HFFc6 (cell line): Measurements from ENCODE around the gene ALDH1L1. TPM values are rescaled to one million over a fixed set of nuclear protein-coding genes. Genes with fewer than 3 reads are reported as not detected.
A peak's percentile ranks its signal among the peaks of the same experiment; 100 is the strongest.

Experiments used
- DNase-seq: peaks from one replicate; pipeline ENCODE4 v3.0.0-alpha.2; 2018
- H3K27ac Mint-ChIP-seq: 2 replicates; pipeline ENCODE4 v1.8.0; 2020; ENCODE audit warnings: mild to moderate bottlenecking, mixed read lengths
- H3K27me3 Mint-ChIP-seq: 2 replicates; pipeline ENCODE4 v1.8.0; 2021; ENCODE audit warnings: mild to moderate bottlenecking, moderate library complexity, mixed read lengths; ENCODE audit not compliant: insufficient read depth
- H3K36me3 Mint-ChIP-seq: 2 replicates; pipeline ENCODE4 v1.8.0; 2021; ENCODE audit warnings: low read depth, mixed read lengths
- H3K4me1 Mint-ChIP-seq: 2 replicates; pipeline ENCODE4 v1.8.0; 2020; ENCODE audit warnings: low read depth, mixed read lengths
- H3K4me3 Mint-ChIP-seq: 2 replicates; pipeline ENCODE4 v1.8.0; 2020; ENCODE audit warnings: mild to moderate bottlenecking, moderate library complexity, mixed read lengths
- H3K9me3 Mint-ChIP-seq: 2 replicates; pipeline ENCODE4 v1.8.0; 2020; ENCODE audit warnings: mild to moderate bottlenecking, mixed read lengths
- total RNA-seq, 6 experiments: library from RNA; stranded (reverse); fragmentation: NEBNext Ultra II Directional; extraction: Animal tissue kit (Norgen Biotek cat#: 25700); gene quantifications; 2 replicates in 1 of 6; 3 replicates in 5 of 6; pipeline ENCODE4 v1.2.3, GENCODE V29; 2021
- TF ChIP-seq, protein P1 (sequence below): fragments of 200-600 bp; sonication (generic); IDR thresholded peaks from 2 replicates; pipeline ENCODE4 v1.5.0; 2021; ENCODE audit warnings: antibody characterized with exemption, mild to moderate bottlenecking

Gene ALDH1L1
- total RNA-seq, 6 experiments from 2014 or later = 0.05 TPM; not detected in 5

DNA sequence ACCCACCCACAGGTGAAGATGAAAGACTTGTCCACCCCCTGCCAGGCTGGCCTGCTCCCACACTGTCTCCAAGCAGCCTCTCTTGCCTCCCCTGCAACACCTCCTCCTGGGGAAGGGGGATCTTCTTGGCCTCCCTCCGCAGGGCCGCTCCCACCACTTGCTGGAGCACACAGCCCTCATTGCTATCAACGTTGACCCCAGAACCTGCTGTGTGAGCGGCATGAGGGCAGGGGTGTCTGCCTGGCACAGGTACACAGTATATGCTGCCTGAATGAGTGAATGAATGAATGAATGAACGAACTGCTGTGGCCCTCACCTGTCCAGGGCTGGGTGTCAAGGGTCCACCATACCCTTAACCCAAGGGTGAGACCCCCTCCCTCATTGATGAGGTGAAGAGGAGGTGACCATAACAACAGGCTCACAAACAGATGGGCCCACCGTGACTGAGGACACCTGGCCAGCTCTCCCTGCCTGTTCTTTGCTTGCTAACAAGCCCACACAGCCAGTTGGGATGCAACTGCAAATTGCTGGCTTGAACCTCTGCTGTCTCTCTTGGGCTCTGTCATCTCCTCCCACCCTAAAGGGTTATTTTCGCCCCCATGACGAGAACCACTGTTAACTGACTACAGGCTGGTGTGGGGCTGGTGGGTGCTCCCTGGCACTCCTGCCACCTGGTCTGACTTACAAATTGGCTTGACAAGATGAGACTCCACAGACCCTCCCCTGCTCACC, 118.9 kb downstream of the ALDH1L1 start:
- Mint-ChIP-seq H3K27me3 (no peaks in the 10 kb centered on the region), H3K4me1 (peaks cover 23% of the 10 kb centered on the region), H3K27ac (no peak overlapping the region), H3K9me3 (no peaks in the 10 kb centered on the region), H3K4me3 (no peak overlapping the region), H3K36me3 (no peaks in the 10 kb centered on the region)
- DNase-seq = no peak
- TF ChIP-seq, protein P1, sequence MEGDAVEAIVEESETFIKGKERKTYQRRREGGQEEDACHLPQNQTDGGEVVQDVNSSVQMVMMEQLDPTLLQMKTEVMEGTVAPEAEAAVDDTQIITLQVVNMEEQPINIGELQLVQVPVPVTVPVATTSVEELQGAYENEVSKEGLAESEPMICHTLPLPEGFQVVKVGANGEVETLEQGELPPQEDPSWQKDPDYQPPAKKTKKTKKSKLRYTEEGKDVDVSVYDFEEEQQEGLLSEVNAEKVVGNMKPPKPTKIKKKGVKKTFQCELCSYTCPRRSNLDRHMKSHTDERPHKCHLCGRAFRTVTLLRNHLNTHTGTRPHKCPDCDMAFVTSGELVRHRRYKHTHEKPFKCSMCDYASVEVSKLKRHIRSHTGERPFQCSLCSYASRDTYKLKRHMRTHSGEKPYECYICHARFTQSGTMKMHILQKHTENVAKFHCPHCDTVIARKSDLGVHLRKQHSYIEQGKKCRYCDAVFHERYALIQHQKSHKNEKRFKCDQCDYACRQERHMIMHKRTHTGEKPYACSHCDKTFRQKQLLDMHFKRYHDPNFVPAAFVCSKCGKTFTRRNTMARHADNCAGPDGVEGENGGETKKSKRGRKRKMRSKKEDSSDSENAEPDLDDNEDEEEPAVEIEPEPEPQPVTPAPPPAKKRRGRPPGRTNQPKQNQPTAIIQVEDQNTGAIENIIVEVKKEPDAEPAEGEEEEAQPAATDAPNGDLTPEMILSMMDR = no peak

DNA sequence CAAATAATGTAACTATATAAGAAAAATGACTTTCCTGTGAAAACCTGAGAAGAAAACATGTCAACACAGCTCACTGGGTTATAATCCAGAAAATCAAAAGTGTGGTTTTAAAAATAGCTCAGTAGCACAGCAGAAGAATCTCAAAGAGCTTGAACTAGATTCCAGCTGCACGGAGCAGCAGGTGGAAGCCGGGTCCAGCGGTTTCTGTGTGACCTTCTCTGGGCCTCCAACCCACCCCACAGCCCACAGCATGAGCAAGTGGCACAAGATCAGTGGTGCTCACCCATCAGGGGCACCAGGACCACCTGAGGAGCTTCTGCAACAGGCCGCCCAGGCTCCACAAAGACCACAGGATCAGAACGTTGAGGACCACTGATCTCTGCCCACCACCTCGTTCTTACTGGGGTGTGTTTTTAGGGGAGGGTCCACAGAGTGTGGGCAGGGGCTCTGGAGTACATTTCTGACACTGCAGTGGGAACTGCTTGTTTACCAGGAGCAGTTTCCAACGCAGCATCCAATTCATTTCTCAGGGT, 119.7 kb downstream of the ALDH1L1 start:
- Mint-ChIP-seq H3K27me3 (no peaks in the 10 kb centered on the region), H3K4me1 (peaks cover 24% of the 10 kb centered on the region), H3K9me3 (no peaks in the 10 kb centered on the region), H3K36me3 (no peaks in the 10 kb centered on the region), H3K4me3 (no peak overlapping the region), H3K27ac (no peak overlapping the region)
- TF ChIP-seq, protein P1 = no peak
- DNase-seq = no peak

DNA sequence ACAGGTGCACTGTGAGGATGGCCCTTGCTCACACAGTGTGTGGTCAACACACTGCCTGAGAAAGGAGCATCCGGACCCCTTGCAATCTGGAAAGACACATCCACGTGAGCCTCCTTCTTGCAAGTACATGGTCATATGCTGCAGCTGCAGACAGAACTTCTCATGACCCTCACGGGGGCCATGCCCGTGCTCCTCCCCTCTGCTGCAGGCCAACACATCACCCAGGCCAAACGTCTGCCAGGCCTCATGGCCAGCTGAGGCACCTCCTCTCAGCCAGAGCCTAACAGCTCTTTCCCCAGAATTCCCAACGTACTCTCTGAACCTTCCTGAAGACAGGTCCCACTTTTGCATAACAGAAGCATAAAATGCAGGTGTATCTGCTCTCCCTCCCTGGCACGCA, 121.7 kb downstream of the ALDH1L1 start:
- Mint-ChIP-seq H3K27me3 (no peaks in the 10 kb centered on the region), H3K27ac (no peak overlapping the region)
- TF ChIP-seq, protein P1 = no peak

DNA sequence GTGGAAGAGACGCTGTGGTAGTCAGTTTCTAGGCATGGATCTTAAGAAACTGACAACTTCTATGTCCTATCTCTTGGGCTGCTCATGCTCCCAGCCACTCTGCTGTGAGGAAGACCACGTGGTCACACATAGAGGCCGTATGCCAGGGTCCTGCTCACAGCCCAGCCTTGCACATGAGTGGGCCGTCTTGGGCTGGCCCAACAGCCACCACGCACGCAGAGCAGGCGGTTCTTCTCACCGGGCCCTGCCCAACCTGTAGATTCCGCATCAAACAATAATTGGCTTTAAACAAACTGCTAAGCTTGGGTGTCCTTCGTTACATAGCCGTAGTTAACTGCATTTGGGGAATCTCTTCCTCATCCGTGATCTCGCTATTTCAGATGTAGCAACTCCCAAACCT, 122.5 kb downstream of the ALDH1L1 start:
- H3K36me3 Mint-ChIP-seq = no peaks in the 10 kb centered on the region
- no peak overlapping the region for H3K27ac Mint-ChIP-seq
- H3K4me3 Mint-ChIP-seq = no peak overlapping the region

More for the DNA sequence above, 121.7 kb downstream of the ALDH1L1 start:
- Mint-ChIP-seq H3K9me3 (no peaks in the 10 kb centered on the region), H3K4me1 (peaks cover 29% of the 10 kb centered on the region), H3K4me3 (no peak overlapping the region), H3K36me3 (no peaks in the 10 kb centered on the region)
- DNase-seq = no peak

DNA sequence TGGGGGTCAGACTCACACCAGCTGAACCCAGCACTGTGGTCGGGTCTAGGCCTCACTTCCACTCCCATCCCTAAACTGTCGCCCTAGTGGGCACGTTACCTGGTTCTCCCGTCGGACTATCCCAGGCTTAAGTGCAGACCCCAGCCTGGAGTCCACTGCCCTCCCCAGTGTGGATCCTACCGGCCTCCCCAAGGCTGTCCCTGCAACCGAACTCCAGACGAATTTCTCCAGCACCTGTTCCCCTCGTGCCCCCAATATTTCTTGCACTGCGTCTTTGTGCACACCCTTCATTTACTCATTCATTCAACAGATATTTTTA, 122.9 kb downstream of the ALDH1L1 start:
- Mint-ChIP-seq H3K4me3 (no peak overlapping the region), H3K4me1 (peaks cover 32% of the 10 kb centered on the region), H3K27ac (peak overlapping the region; percentile 67), H3K9me3 (no peaks in the 10 kb centered on the region), H3K27me3 (no peaks in the 10 kb centered on the region; the same call in 1 of the 2 replicates), H3K36me3 (no peaks in the 10 kb centered on the region)
- DNase-seq = no peak
- TF ChIP-seq, protein P1 = no peak

More for the DNA sequence above, 122.5 kb downstream of the ALDH1L1 start:
- no peaks in the 10 kb centered on the region for H3K9me3 Mint-ChIP-seq
- no peaks in the 10 kb centered on the region for H3K27me3 Mint-ChIP-seq
- TF ChIP-seq, protein P1 = no peak
- peaks cover 32% of the 10 kb centered on the region for H3K4me1 Mint-ChIP-seq
- no peak for DNase-seq
